Stimulated activated CD4-positive, alpha-beta T cell treated with anti-CD3 and anti-CD28 coated beads, Interleukin-1b, Interleukin-23, amount 100 ng/mL, for 1 hour (primary cell): ENCODE measurements around the gene KIRREL3.

Experiments
- DNase-seq, 2 donors: peaks; one replicate each; pipeline ENCODE4 v3.0.0-alpha.2; 2020; ENCODE audit warnings: low read depth in 2 of 2

The KIRREL3 gene

DNA sequence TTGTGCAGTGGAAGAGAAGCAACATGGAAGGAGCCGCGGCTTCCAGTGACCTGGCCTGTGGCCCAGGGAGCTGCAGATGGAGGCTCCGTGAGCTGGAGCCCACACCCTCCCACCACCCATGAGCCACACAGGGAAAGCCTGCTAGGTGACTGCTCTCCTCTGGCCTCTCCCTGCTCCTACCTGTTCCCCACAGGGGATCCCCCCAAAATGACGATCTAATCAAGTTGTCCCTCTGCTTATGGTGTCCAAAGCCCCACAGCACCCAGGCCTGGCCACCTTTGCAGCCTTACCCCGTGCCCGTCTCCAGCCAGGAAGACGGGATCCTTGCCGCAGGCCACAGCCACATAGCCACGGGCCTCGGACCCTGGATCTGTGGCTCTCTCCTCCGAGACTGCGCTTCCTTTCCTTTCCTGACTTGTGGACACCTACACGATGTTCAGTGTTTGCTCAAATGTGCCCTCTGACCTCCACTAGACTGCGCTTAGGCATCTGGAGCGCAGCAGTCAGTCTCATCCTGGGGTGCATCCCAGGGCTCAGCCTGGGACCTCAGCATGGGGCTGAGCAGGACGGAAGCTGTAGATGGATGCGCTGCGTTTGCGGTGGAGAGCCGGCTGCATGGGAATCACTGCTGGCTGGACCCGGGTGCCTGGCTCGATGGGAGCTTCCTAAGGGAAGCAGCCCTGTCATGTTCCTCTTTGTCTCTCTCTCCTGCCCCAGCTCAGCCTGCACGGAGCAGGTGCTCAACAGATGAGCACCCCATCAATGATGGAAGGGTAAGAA is 511.8 kb downstream of the KIRREL3 start:
- no peak for DNase-seq

DNA sequence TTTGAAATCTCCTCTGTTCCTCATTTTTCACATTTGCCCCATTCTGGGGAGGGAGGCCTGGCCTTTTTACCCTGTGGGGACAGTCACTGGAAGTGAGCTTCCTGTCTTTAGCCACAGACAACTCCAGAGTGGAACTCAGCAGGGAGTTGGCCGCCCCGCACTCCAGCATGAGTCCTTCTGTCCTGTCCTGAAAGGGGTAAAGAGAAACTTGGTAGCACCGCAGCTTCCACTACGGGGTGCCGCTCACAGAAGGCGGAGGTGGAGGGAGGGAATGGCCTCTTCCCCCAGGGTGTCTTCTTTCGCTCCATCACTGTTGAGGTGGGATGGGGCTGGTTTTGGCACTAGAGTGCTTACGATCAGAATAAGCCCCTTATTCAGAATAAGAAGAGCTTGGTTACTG is 512.9 kb downstream of the KIRREL3 start:
- DNase-seq: no peak

- DNase-seq: no peak
Measured at GRCh38 chr11:126485986-126486635, 514.5 kb downstream of the KIRREL3 start.

- no peak for DNase-seq
Measured at GRCh38 chr11:126485021-126485792, 515.4 kb downstream of the KIRREL3 start.

- no peak for DNase-seq
Measured at GRCh38 chr11:126484266-126484665, 516.3 kb downstream of the KIRREL3 start.

DNA sequence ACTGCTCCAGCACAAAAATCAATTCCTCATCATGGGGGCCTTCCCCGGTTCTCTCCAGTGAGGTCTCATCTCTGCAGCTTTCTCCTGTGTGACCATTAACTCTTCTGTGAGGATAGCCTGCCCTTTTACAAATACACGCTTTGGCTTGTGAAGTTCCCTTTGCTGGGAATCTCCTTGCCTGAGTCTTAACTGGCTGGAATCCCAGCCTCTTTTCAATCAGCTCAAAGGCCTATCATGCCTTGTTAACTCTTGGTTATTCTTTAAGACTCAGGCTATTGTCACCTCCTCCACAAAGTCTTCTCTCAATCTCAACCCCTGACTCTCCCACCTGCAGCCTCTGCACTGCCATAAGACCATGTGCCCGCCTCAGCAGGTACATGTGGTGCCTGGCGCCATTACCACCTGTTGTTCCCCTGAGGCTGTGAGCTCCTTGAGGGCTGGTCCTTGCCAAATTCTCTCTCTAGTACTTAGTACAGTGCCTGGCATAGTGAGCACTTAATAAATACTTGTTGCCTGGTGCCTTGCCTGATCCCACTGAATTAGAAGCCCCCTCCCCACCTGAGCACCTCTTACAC is 516.9 kb downstream of the KIRREL3 start:
- no peak for DNase-seq

- DNase-seq: no peak
Measured at GRCh38 chr11:126482586-126483108, 517.9 kb downstream of the KIRREL3 start.

DNA sequence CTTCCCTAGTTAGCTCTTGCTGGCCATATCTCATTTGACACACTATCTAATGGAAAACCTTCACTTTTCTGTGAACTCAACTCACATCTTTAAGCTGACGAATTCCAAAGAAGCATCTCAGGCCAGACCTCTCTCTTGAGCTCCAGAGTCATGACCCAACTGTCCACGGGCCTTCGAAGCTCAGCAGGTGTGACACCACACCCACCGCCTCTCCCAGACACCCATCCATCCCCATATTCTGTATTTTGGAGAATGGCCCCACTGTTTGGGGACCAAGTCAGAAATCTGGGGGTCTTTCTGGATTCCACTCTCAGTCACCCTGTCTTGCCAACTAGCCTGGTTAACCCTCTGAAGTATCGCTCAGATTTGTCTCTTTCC is 519.3 kb downstream of the KIRREL3 start:
- no peak for DNase-seq

GRCh38 chr11:126480410-126481302 is 519.9 kb downstream of the KIRREL3 start:
- DNase-seq: peak; percentile 26 to 27

- DNase-seq: no peak
Measured at GRCh38 chr11:126480015-126480409, 520.6 kb downstream of the KIRREL3 start.

- no peak for DNase-seq
Measured at GRCh38 chr11:126479178-126479930, 521.2 kb downstream of the KIRREL3 start.

GRCh38 chr11:126478466-126478865 is 522.1 kb downstream of the KIRREL3 start:
- no peak for DNase-seq

DNA sequence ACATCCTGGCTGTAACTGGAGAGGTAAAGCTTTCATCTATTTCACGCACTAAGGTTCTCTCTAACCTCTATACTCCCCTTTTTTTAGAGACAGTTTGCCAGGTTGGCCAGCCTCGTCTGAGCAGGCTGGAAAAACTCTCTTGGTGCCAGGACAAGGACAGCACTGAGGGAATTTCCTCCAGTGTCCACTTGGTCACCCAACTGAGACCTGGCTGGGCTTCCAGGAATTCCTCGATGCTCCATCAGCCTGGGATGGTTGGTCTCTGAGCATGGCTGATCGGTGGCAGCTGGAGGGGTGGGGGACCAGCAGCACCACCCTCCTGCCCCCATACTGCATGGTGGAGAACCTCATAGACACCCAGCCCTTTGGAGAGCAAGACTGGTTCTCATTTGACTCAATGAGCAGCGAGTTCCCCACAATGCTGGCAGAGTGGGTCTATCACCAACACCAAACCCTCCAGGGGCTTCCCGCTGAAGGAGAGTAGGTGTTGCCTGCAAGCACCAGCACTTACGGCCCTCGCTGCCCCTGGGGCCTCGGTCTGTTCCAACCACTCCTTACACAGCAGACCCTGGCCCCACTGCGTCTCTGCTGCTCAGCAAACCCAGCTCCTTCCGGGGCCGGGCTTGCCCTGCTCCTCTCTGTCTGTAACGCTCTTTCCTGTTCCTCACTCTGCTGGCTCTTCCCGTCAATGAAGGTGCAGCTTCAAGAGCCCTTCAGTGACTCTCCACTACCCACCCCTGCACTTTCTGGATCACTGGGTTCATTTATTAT is 522.9 kb downstream of the KIRREL3 start:
- DNase-seq: no peak

- no peak for DNase-seq
Measured at GRCh38 chr11:126476977-126477376, 523.6 kb downstream of the KIRREL3 start.

- DNase-seq: no peak
Measured at GRCh38 chr11:126476266-126476924, 524.2 kb downstream of the KIRREL3 start.

DNA sequence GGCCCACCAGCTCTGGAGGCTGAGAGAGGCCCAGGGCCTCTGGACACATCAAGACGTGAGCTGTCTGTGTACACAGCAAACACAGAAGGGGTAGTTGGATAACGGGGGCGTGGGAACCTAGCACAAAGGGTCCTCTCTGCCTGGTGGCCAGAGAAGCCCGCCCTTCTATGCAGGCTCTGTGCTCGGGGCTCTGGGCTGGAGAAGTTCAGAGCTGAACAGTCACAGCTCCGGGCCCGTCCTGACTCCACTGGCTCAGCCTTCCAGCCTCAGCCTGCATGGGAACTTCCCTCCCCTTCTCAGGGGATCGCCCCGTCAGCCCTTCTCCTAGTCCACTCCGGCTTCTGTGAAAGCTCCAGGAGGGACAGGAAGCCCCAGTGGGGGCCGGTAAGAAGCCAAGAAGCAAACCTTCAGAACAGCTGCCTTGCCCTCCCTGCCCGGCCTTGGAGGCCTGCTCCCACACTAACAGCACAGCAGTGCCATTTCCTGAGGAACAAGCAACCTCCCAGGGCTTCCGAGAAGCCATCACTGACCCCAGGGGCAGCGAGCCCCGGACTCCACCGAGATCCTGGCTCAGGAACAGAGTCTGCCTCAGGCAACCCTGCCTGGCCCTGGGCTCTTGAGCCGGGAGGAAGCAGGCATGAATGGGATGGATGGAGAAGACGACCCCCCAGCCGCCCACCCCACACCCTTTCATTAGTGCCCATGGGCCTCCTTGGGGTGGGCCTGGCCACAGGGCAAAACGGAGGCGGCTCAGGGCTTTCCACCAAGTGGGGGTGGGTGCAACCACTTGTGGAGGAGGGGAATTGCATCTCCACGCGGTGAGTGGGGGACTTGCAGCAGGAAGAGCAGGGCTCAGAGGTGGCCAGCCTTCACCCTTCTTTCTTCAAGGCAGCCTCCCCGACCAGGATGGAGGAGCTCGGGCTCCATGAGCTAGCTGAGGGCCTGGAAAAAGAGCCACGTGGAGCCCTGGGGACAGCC is 525.3 kb downstream of the KIRREL3 start:
- DNase-seq: no peak

GRCh38 chr11:126474220-126474619 is 526.4 kb downstream of the KIRREL3 start:
- no peak for DNase-seq

GRCh38 chr11:126473269-126473668 is 527.3 kb downstream of the KIRREL3 start:
- DNase-seq: no peak
